NCI-H146 treated with DMSO at 0.1 percent for 48 hours (cell line): ENCODE results near the gene PRKAG1.

Experiments used
- DNase-seq: peaks from one replicate; lab custom pipeline; 2025; ENCODE audit not compliant: unreplicated experiment; lab: John Stamatoyannopoulos, UW

Gene PRKAG1

GRCh38 chr12:48986720-48987291 lies 31.8 kb downstream of the PRKAG1 start:
- DNase-seq, result peak; percentile 72

GRCh38 chr12:48985901-48986300 lies 32.7 kb downstream of the PRKAG1 start:
- DNase-seq, result no peak

GRCh38 chr12:48985475-48985897 lies 33.1 kb downstream of the PRKAG1 start:
- no peak for DNase-seq

- no peak for DNase-seq
Observed at GRCh38 chr12:48982397-48983080, 36.0 kb downstream of the PRKAG1 start.

- no peak for DNase-seq
Observed at GRCh38 chr12:48981757-48982157, 36.8 kb downstream of the PRKAG1 start.

- no peak for DNase-seq
Observed at GRCh38 chr12:48980953-48981756, 37.4 kb downstream of the PRKAG1 start.

- DNase-seq, result no peak
Observed at GRCh38 chr12:48980389-48980952, 38.1 kb downstream of the PRKAG1 start.

- DNase-seq, result no peak
Observed at GRCh38 chr12:48979602-48980388, 38.8 kb downstream of the PRKAG1 start.

GRCh38 chr12:48978741-48979601 lies 39.6 kb downstream of the PRKAG1 start:
- no peak for DNase-seq

GRCh38 chr12:48978291-48978740 lies 40.3 kb downstream of the PRKAG1 start, which contains the start of gene WNT1:
TSS of gene WNT1 (plus strand) at chr12:48978322. CDS start at chr12:48978651, 329 bp downstream.
- DNase-seq, result no peak

GRCh38 chr12:48977290-48978281 lies 41.0 kb downstream of the PRKAG1 start:
- no peak for DNase-seq

GRCh38 chr12:48973941-48974673 lies 44.5 kb downstream of the PRKAG1 start:
- no peak for DNase-seq

GRCh38 chr12:48973531-48973930 lies 45.0 kb downstream of the PRKAG1 start:
- DNase-seq, result no peak

- no peak for DNase-seq
Observed at GRCh38 chr12:48972952-48973483, 45.6 kb downstream of the PRKAG1 start.

GRCh38 chr12:48972213-48972951 lies 46.2 kb downstream of the PRKAG1 start:
- no peak for DNase-seq

- no peak for DNase-seq
Observed at GRCh38 chr12:48970702-48971334, 47.8 kb downstream of the PRKAG1 start.
